Colonic mucosa (tissue), 4 donors: Measurements from ENCODE around the gene EGFL7. TPM values are rescaled to one million over a fixed set of nuclear protein-coding genes. Genes with fewer than 3 reads are reported as not detected.
"Not testable (repeated sequence)": the region's sequence is repeated elsewhere in the genome, so short reads cannot be mapped to it uniquely, and the experiment has no call there.

Source experiments
- DNase-seq: peaks from one replicate; pipeline ENCODE4 v3.0.0-alpha.2; 2020
- H3K27ac ChIP-seq: fragments of 200-600 bp; one replicate; pipeline ENCODE4 v1.8.0; 2021
- H3K27me3 ChIP-seq: fragments of 200-600 bp; one replicate; pipeline ENCODE4 v1.8.0; 2021
- H3K36me3 ChIP-seq: fragments of 200-600 bp; one replicate; pipeline ENCODE4 v1.8.0; 2021
- H3K4me1 ChIP-seq: fragments of 200-600 bp; one replicate; pipeline ENCODE4 v1.8.0; 2021; ENCODE audit warnings: mild to moderate bottlenecking
- H3K4me3 ChIP-seq: fragments of 200-600 bp; one replicate; pipeline ENCODE4 v1.8.0; 2021
- H3K9ac ChIP-seq, 2 donors: one replicate each; pipeline ENCODE4 v1.7.0; 2013; ENCODE audit warnings: control low read depth in 2 of 2, low read depth in 2 of 2, low read length in 2 of 2
- H3K9me3 ChIP-seq: fragments of 200-600 bp; one replicate; pipeline ENCODE4 v1.8.0; 2021
- CTCF ChIP-seq: fragments of 200-600 bp; IDR thresholded peaks from one replicate; pipeline ENCODE4 v1.8.0; 2022; ENCODE audit warnings: antibody characterized with exemption, mild to moderate bottlenecking
- intact Hi-C: fragments of 100-400 bp; cut with DNase I; formaldehyde crosslinking; loops from one replicate; pipeline ENCODE4 v1.14.1; 2022
- total RNA-seq, 2 donors: library from RNA; stranded (reverse); fragmentation: NEBNext Ultra II Directional in 1 of 2; extraction: Animal tissue kit (Norgen Biotek cat#: 25700) in 1 of 2; gene quantifications; one replicate each; pipeline ENCODE4 v1.2.1, GENCODE V29; 2021
- donor health status: healthy.
- donor health status: DM: no; HTN: no; CAD: no.
- donor health status: DM: no; HTN: no; CAD: no.

Gene EGFL7
- total RNA-seq, 2 donors from 2014 or later = 17.3 to 28.4 TPM

GRCh38 chr9:136698635-136699246 lies 36.0 kb downstream of the EGFL7 start:
- H3K4me3 ChIP-seq = no peak overlapping the region
- H3K36me3 ChIP-seq = no peaks in the 10 kb centered on the region
- H3K27me3 ChIP-seq = peaks cover 3% of the 10 kb centered on the region
- intact Hi-C loops = no loop called here
- TF ChIP-seq CTCF = no peak
- H3K27ac ChIP-seq = no peak overlapping the region
- no peak for DNase-seq
- peaks cover 29% of the 10 kb centered on the region for H3K4me1 ChIP-seq
- no peak overlapping the region for H3K9ac ChIP-seq
- no peaks in the 10 kb centered on the region for H3K9me3 ChIP-seq

- Histone ChIP-seq H3K27me3 (peaks cover 3% of the 10 kb centered on the region), H3K9ac (no peak overlapping the region), H3K36me3 (no peaks in the 10 kb centered on the region), H3K9me3 (no peaks in the 10 kb centered on the region), H3K27ac (no peak overlapping the region), H3K4me3 (no peak overlapping the region), H3K4me1 (peaks cover 19% of the 10 kb centered on the region)
- TF ChIP-seq CTCF = no peak
- DNase-seq = no peak
- intact Hi-C loops = no loop called here
Observed at GRCh38 chr9:136700304-136700703, 37.6 kb downstream of the EGFL7 start.

- intact Hi-C loops = no loop called here
- Histone ChIP-seq H3K36me3 (no peaks in the 10 kb centered on the region), H3K4me3 (no peak overlapping the region), H3K27ac (no peak overlapping the region), H3K9me3 (no peaks in the 10 kb centered on the region), H3K9ac (peak overlapping the region in 1 of 2 donors; percentile 35), H3K4me1 (peaks cover 12% of the 10 kb centered on the region), H3K27me3 (peaks cover 3% of the 10 kb centered on the region)
- no peak for TF ChIP-seq CTCF
- DNase-seq = no peak
Observed at GRCh38 chr9:136700959-136701667, 38.4 kb downstream of the EGFL7 start.

- H3K4me3 ChIP-seq = no peak overlapping the region
- no peaks in the 10 kb centered on the region for H3K9me3 ChIP-seq
- TF ChIP-seq CTCF = no peak
- H3K36me3 ChIP-seq = no peaks in the 10 kb centered on the region
- H3K9ac ChIP-seq = no peak overlapping the region
- H3K27me3 ChIP-seq = peaks cover 3% of the 10 kb centered on the region
- intact Hi-C loops = no loop called here
- peaks cover 12% of the 10 kb centered on the region for H3K4me1 ChIP-seq
- no peak for DNase-seq
- H3K27ac ChIP-seq = no peak overlapping the region
Observed at GRCh38 chr9:136701668-136702053, 38.9 kb downstream of the EGFL7 start.

GRCh38 chr9:136703276-136703860 lies 40.7 kb downstream of the EGFL7 start:
- Histone ChIP-seq H3K27me3 (peaks cover 3% of the 10 kb centered on the region), H3K9me3 (no peaks in the 10 kb centered on the region), H3K4me1 (no peaks in the 10 kb centered on the region), H3K27ac (no peak overlapping the region), H3K9ac (no peak overlapping the region), H3K4me3 (no peak overlapping the region), H3K36me3 (no peaks in the 10 kb centered on the region)
- intact Hi-C loops = no loop called here
- DNase-seq = no peak
- TF ChIP-seq CTCF = no peak

- H3K27me3 ChIP-seq, H3K36me3 ChIP-seq, H3K4me3 ChIP-seq, DNase-seq, H3K27ac ChIP-seq, intact Hi-C loops, H3K9me3 ChIP-seq, H3K9ac ChIP-seq, H3K4me1 ChIP-seq: not testable (repeated sequence)
Observed at GRCh38 chr9:136704741-136705140, 42.0 kb downstream of the EGFL7 start.
